ENCODE results near the gene VAX1.

- TF ChIP-seq ZNF274 (IDR thresholded peaks at IDR 0.05; ENCODE audit: low read depth, low read length), result no peak
- no peak for TF ChIP-seq CTCF (IDR thresholded peaks at IDR 0.05 in 2 of 3, conservative IDR thresholded peaks at IDR 0.05 in 1 of 3; ENCODE audit: borderline replicate concordance in 1 of 3, insufficient read depth in 1 of 3, low read depth in 2 of 3, low read length in 2 of 3)
- TF ChIP-seq POLR2A (IDR thresholded peaks at IDR 0.05; ENCODE audit: borderline replicate concordance, extremely low read depth, insufficient read depth, insufficient read length), result no peak
- no peak for TF ChIP-seq JUND (IDR thresholded peaks at IDR 0.05)
- TF ChIP-seq EZH2 (IDR thresholded peaks at IDR 0.05), result no peak
These were observed 46.8 kb upstream of the VAX1 start for GRCh38 chr10:117184821-117185220.

All from HCT116 (cell line).